Spleen (tissue), 11 donors: ENCODE results near the gene TRERF1. TPM values are rescaled to one million over a fixed set of nuclear protein-coding genes. Genes with fewer than 3 reads are reported as not detected.

Source experiments
- DNase-seq: peaks from one replicate; pipeline ENCODE4 v3.0.0-alpha.2; 2020
- H3K27ac ChIP-seq, 8 donors: fragments of 200-600 bp; sonication (generic) in 7 of 8; 1 replicate in 4 of 8; 2 replicates in 4 of 8; pipeline versions ENCODE4 v1.5.0 to v1.8.0; 2016 to 2021; ENCODE audit warnings: inconsistent platforms in 4 of 8, mild to moderate bottlenecking in 4 of 8, moderate library complexity in 1 of 8
- H3K27me3 ChIP-seq, 7 donors: fragments of 200-600 bp; sonication (generic) in 6 of 7; replicated peaks in 1 of 7; 1 replicate in 4 of 7; 2 replicates in 3 of 7; pipeline versions ENCODE4 v1.5.0 to v1.8.0; 2016 to 2021; ENCODE audit warnings: inconsistent platforms in 3 of 7, mild to moderate bottlenecking in 1 of 7
- H3K36me3 ChIP-seq, 6 donors: fragments of 200-600 bp; sonication (generic) in 5 of 6; 1 replicate in 4 of 6; 2 replicates in 2 of 6; pipeline versions ENCODE4 v1.5.0 to v1.8.0; 2016 to 2021; ENCODE audit warnings: inconsistent platforms in 2 of 6
- H3K4me1 ChIP-seq, 6 donors: fragments of 200-600 bp; sonication (generic) in 5 of 6; 1 replicate in 3 of 6; 2 replicates in 3 of 6; pipeline versions ENCODE4 v1.5.0 to v1.8.0; 2016 to 2021; ENCODE audit warnings: inconsistent platforms in 3 of 6
- H3K4me3 ChIP-seq, 8 donors: fragments of 200-600 bp; sonication (generic) in 7 of 8; 1 replicate in 4 of 8; 2 replicates in 4 of 8; pipeline versions ENCODE4 v1.5.0 to v1.8.0; 2016 to 2021; ENCODE audit warnings: inconsistent platforms in 4 of 8, mild to moderate bottlenecking in 4 of 8, moderate library complexity in 2 of 8
- H3K9me3 ChIP-seq, 8 donors: fragments of 200-600 bp; sonication (generic) in 7 of 8; 1 replicate in 4 of 8; 2 replicates in 4 of 8; pipeline versions ENCODE4 v1.5.0 to v1.8.0; 2016 to 2021; ENCODE audit warnings: inconsistent platforms in 4 of 8
- POLR2A ChIP-seq, 3 donors: fragments of 450-650 bp; IDR thresholded peaks; one replicate each; pipeline ENCODE4 v1.5.1; 2017; ENCODE audit warnings: antibody characterized with exemption in 3 of 3, mild to moderate bottlenecking in 1 of 3
- POLR2AphosphoS5 ChIP-seq, 3 donors: sonication (generic); formaldehyde crosslinking; IDR thresholded peaks; one replicate each; pipeline ENCODE4 v1.5.1; 2017; ENCODE audit warnings: antibody characterized with exemption in 3 of 3
- WGBS, 5 donors: extraction: QIAGEN DNeasy Blood & Tissue Kit in 3 of 5; methylation state at CpG; one replicate each; pipeline versions ENCODE4 v1.1.5 to v1.1.7; 2013 to 2018; 5-methylcytosine and 5-hydroxymethylcytosine counted together
- intact Hi-C: fragments of 100-400 bp; cut with DNase I; formaldehyde crosslinking; loops from one replicate; pipeline ENCODE4 v1.15.0; 2023; ENCODE audit warnings: low total_unique reads
- polyA plus RNA-seq, 3 donors: library from polyadenylated mRNA; stranded (reverse); fragments of 200-250 nt; gene quantifications; one replicate each; pipeline ENCODE4 v1.2.1, GENCODE V29; 2013
- total RNA-seq, 7 donors: library from RNA; depleted of rRNA in 3 of 7; stranded (reverse); fragments of >200 nt in 3 of 7; fragmentation: NEBNext Ultra II Directional in 4 of 7; extraction: Animal tissue kit (Norgen Biotek cat#: 25700) in 4 of 7; gene quantifications; one replicate each; pipeline versions ENCODE4 v1.1.0 to v1.2.1, GENCODE V29; 2016 to 2021
- TF ChIP-seq, protein P1 (sequence below), 11 experiments: fragments of 200-600 bp in 7 of 11; fragments of 450-650 bp in 4 of 11; sonication (generic) in 4 of 11; IDR thresholded peaks in 8 of 11; conservative IDR thresholded peaks in 3 of 11; 1 replicate in 7 of 11; 2 replicates in 4 of 11; pipeline versions ENCODE4 v1.4.0 to v1.8.0; 2016 to 2021; ENCODE audit warnings: antibody characterized with exemption in 11 of 11, inconsistent platforms in 4 of 11, mild to moderate bottlenecking in 1 of 11
- donor health status: healthy with polysubstance abuse.
- donor health status: DM: no; HTN: no; CAD: no; lungs with moderate emphysema.
- donor health status: DM: no; HTN: no; CAD: no.
- donor health status: Bipolar disorder and iron deficiency.
- donor health status: healthy.
- donor health status: DM: no; HTN: no; CAD: no.
- donor health status: DM: yes; HTN: yes; CAD: no.

TRERF1 gene
- total and polyA plus RNA-seq, 10 donors: 1.5 to 16.9 (median 12.4) TPM

DNA sequence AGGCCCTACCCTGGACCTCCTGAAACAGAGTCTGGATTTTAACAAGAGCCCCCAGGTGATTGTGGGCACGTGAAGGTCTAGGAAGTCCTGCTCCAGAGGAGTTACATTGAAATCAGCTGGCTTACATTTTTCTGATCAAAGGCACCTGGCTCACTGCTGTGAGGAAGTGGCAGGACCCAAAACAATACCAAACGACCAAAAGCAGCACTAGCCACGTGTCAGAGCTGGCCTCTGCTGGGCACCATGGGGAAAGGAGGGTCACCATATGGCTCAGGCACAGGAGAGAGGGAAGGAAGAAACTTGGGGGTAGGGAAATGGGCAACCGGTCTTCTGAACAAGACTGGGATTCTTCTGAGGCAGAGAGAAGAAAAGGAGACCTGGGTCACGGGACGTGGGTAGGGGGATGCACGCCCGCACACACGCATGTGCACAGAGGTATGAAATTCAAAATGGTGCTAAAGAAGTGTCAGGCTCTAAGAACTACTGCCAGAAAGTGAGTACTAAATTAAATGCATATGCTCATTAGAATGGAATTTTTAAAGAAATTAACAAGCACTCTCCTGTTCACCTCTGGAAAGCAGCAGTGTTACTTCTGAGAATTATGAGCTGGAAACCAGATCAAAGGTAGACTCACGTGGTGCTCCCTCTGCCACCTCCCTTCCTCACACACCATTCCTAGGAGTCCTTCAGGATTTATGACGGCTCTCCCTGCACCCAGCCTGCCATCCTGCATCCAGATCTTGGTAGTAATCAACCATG is 113.6 kb downstream of the TRERF1 start:
- no peak for TF ChIP-seq POLR2A (IDR thresholded peaks at IDR 0.05)
- no peak for TF ChIP-seq POLR2AphosphoS5 (IDR thresholded peaks at IDR 0.05)
- TF ChIP-seq, protein P1, sequence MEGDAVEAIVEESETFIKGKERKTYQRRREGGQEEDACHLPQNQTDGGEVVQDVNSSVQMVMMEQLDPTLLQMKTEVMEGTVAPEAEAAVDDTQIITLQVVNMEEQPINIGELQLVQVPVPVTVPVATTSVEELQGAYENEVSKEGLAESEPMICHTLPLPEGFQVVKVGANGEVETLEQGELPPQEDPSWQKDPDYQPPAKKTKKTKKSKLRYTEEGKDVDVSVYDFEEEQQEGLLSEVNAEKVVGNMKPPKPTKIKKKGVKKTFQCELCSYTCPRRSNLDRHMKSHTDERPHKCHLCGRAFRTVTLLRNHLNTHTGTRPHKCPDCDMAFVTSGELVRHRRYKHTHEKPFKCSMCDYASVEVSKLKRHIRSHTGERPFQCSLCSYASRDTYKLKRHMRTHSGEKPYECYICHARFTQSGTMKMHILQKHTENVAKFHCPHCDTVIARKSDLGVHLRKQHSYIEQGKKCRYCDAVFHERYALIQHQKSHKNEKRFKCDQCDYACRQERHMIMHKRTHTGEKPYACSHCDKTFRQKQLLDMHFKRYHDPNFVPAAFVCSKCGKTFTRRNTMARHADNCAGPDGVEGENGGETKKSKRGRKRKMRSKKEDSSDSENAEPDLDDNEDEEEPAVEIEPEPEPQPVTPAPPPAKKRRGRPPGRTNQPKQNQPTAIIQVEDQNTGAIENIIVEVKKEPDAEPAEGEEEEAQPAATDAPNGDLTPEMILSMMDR (IDR thresholded peaks at IDR 0.05 in 8 of 11, conservative IDR thresholded peaks at IDR 0.05 in 3 of 11): no peak
- H3K4me3 ChIP-seq: no peak overlapping the region
- H3K36me3 ChIP-seq: no peaks in the 10 kb centered on the region
- no peaks in the 10 kb centered on the region for H3K27me3 ChIP-seq
- intact Hi-C loops: no loop called here
- DNase-seq: no peak
- 79 to 86% (median 82%) methylated on average over 11 of the region's 11 CpGs for WGBS, 5 donors
- H3K4me1 ChIP-seq: peaks cover 0 to 9% (median 2%) of the 10 kb centered on the region in 6 donors
- no peak overlapping the region for H3K27ac ChIP-seq
- no peaks in the 10 kb centered on the region for H3K9me3 ChIP-seq

DNA sequence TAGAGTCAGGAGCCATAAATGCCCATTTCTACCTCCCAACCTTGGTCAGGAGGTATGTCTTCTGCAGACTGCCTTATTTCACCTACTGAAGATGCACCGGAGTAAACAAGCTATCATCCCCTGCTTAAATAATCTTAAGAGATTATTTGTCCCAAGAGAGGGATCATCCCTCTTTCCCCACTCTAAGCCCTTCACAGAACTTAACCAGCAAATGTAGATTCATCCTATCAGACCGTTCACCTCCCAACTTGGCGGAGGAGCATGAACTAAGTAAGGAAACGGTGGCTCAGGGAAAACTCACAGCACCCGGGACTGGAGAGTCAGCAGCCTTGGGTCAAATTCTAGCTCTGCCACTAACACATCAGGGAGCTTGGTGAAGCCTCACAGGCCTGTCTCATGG is 115.3 kb downstream of the TRERF1 start:
- 93 to 98% (median 96%) methylated on average over 5 of the region's 5 CpGs for WGBS, 5 donors
- Histone ChIP-seq H3K4me1 (peaks cover 0 to 13% (median 5%) of the 10 kb centered on the region in 6 donors), H3K27me3 (no peaks in the 10 kb centered on the region), H3K4me3 (no peak overlapping the region), H3K36me3 (no peaks in the 10 kb centered on the region), H3K9me3 (no peaks in the 10 kb centered on the region), H3K27ac (no peak overlapping the region)
- TF ChIP-seq, protein P1 (IDR thresholded peaks at IDR 0.05 in 8 of 11, conservative IDR thresholded peaks at IDR 0.05 in 3 of 11): no peak
- TF ChIP-seq POLR2A (IDR thresholded peaks at IDR 0.05) (no peak), POLR2AphosphoS5 (IDR thresholded peaks at IDR 0.05) (no peak)
- DNase-seq: no peak
- intact Hi-C loops: no loop called here

- WGBS, 5 donors: 93 to 99% (median 96%) methylated on average over 5 of the region's 5 CpGs
- Histone ChIP-seq H3K4me1 (peaks cover 0 to 18% (median 5%) of the 10 kb centered on the region in 6 donors), H3K36me3 (no peaks in the 10 kb centered on the region), H3K9me3 (no peaks in the 10 kb centered on the region), H3K27me3 (no peaks in the 10 kb centered on the region), H3K27ac (no peak overlapping the region), H3K4me3 (no peak overlapping the region)
- intact Hi-C loops: no loop called here
- no peak for DNase-seq
- no peak for TF ChIP-seq POLR2A (IDR thresholded peaks at IDR 0.05)
- TF ChIP-seq, protein P1 (IDR thresholded peaks at IDR 0.05 in 8 of 11, conservative IDR thresholded peaks at IDR 0.05 in 3 of 11): no peak
- no peak for TF ChIP-seq POLR2AphosphoS5 (IDR thresholded peaks at IDR 0.05)
Measured at GRCh38 chr6:42335896-42336295, 115.8 kb downstream of the TRERF1 start.

- Histone ChIP-seq H3K4me1 (peaks cover 0 to 21% (median 5%) of the 10 kb centered on the region in 6 donors), H3K9me3 (no peaks in the 10 kb centered on the region), H3K27ac (peak overlapping the region in 3 of 8 donors; percentile 74 to 83 (median 74)), H3K4me3 (no peak overlapping the region), H3K27me3 (no peaks in the 10 kb centered on the region), H3K36me3 (no peaks in the 10 kb centered on the region)
- no peak for DNase-seq
- 80 to 97% (median 87%) methylated on average over 2 of the region's 2 CpGs for WGBS, 5 donors
- TF ChIP-seq POLR2AphosphoS5 (IDR thresholded peaks at IDR 0.05) (no peak), POLR2A (IDR thresholded peaks at IDR 0.05) (no peak)
- TF ChIP-seq, protein P1 (IDR thresholded peaks at IDR 0.05 in 8 of 11, conservative IDR thresholded peaks at IDR 0.05 in 3 of 11): no peak
- intact Hi-C loops: no loop called here
Measured at GRCh38 chr6:42334870-42335269, 116.9 kb downstream of the TRERF1 start.
